ENCODE data around the gene LEKR1.
"Not testable (repeated sequence)": the region's sequence is repeated elsewhere in the genome, so short reads cannot be mapped to it uniquely, and the experiment has no call there.

LEKR1 gene

DNA sequence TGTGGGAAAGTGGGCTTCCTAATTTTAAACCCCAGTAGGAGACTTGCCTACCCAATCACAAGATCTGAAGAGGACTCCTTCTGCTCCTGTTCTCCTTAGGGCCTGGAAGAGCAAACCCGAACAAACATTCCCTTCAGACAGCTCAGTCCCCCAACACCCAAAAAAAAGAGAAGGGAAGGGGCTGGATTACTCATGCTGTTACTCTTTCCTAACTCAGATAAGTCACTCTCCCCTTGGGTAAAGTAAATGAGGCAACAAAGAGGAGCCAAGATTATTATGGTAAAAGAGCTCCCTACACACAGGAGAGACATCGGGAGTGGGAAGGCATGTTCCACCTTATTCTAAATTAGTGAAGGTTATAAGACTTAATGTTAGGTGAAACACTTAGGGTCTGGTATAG lies 18.1 kb upstream of the LEKR1 start:
- no peak for DNase-seq

DNA sequence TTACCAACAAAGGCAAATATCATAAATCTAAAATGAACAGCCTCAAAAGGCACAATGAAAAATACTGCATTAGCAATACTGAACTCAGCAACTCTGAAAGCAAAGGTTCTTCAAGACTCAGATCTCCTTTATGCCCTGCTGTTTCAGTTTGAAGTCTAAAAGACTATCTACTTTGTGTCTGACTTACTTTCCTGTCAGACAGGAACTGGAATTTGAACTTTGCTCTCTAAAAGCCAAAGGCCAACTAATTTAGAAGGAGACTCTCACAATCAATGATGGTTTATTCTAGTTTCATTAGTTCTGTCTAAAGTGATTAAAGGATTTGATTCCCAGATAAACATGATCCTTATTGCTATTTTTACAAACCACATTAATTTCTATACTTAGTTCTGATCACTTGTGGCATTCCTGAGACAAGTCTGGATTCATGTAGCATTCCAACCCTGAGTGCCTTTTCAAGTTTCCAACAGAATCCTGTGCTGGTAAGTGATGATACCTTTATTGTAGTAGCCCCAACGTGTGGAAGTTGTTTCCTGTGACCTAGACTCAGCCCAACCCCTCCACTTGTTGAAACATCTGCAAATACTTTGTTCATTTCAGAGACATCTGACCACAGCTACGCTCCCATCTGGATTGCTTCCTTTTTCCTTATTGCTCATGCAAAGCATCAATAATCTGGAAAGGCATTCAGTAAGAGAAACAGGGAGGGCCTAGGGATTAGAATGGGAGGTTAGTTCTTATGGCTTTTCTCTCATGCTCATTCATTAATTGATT lies 14.9 kb upstream of the LEKR1 start:
- no peak for DNase-seq

DNA sequence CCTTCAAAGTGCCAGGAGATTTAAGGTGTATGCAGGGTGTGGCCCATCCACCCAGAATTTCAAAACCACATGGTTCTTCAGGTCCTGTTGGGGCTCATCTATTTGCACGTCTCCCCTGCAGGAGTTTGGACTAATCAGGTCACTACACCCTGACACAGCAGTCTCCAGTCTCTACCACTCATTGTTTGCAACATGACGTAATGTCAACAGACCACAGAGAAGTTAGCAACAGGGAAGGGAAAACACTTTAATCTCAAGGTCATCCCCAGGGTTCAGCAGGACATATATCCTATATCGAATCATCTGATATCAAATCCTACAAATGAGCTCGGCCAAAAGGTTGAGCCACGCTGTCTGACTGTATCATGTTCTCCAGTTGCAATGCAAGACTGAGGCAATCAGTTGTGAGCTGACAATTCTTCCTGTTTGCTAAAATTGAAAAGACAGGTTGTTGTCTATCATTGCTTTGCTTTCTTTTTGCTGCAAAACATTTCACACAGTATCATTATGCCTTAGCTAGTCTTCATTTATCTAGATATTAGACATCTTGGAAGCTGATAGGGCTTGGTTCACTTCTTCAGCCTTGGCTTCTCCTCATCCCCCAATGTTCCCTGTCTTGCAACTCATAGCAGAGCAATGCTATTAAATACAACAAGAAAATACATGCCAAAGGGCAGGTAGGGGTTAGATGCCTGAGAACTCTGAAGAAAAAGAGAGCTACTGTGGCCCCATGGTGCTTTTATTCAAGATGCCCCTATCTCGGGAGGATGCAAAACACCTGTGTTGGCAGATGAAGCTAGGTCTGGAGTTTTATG lies 13.4 kb upstream of the LEKR1 start:
- DNase-seq: no peak

- no peak for DNase-seq
Measured at GRCh38 chr3:156814295-156814694, 11.9 kb upstream of the LEKR1 start.

DNA sequence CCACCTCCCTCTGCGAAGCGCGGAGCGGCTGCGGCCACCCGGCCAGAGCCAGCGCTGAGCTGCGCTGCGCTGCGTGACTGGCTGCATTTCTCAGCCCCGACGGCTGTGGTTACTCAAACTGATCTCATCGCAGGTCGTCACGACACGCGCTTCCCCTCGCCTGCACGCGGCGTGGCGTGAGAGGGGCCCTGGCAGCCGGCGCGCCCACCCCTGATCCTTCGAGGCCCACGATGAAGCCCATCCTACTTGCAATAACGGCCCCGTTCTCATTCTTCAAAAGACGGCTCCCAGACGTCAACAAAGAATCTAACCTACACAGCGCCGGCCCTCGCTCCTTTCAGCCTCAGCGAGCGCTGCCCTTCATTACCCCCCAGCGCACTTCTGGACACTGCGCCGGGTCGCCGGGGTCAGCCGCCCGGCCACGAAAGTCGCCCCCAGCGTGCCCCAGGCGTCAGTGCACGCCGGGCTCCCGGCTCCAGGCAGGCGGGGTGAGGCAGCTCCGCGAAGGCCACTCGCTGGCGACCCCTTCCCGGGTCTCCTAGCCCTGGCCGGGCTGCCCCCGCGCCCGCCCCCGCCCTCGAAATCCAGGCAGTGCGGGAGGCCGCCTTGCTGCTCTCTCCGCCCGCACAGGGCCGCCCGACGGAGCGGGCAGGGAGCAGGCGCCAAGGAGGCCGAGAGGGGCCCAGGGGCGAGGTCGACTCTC lies 9.9 kb upstream of the LEKR1 start:
- DNase-seq: no peak

DNA sequence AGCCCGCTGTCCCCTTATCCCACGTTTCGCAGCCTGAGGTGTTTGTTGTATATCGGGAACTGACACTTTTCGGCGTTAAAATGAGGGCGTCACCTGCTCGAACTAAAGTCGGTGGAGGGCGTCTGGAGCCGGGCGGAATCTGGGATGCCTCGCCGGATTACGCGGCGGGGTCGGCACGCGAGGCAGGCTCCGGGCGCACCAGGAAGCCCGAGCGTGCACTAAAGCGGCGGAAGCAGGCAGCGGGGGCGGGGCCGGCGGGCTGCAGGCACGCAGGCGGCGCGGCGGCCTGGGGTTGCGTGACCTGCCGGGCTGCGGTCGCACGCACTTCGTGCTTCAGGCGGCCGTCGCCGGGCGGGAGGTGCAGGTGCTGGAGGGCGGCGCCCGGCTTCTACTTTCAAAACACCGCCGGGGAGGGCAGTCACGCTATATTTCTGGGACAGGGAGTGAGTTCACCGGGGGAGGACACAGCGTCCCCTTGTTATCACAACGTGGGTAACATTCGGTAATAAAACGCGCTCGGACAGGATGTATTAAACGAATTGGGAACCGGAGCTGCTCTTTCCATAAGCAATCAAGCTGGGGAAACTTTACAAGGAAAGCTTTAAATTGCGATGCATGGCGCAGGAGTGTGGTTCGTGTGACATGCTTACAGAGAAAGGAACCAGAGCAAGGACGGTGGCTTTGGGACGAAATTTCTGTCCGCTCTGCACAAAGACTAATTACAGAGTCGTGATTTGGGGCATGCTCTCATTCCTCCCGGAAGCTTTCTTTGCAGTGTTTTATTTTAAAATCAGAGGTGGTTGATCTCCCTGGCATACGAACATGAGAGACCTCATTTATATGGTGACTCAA lies 9.1 kb upstream of the LEKR1 start:
- peak; percentile 73 for DNase-seq

DNA sequence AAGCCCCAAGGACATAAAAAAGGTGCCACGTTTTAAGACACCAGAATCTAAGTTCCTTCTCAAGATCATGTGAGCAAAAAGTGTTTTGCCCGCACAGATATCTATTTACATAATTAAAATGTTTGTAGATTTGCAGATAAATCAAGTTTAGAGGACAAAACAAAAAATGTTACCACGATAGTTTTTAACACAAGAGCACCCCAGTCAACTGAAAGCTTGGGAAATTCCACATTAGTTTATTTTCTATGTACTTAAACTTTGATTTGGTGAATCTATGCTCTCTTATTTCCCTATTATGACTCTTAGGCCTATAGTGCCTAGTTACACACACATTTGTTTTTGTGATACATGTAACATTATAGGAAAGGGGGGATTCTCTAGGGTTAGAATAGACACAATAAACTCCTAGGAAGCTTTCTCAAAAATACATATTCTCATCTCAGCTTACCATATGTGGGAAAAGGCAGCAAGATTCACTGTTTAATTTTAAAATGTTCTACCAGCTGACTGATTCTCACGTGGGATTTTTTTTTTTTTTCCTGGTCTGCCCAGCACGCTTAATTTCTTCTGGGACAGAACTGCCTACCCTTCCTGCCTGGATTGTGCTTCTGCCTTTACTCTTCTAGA lies 8.4 kb upstream of the LEKR1 start:
- no peak for DNase-seq

GRCh38 chr3:156818273-156818651 lies 7.9 kb upstream of the LEKR1 start:
- no peak for DNase-seq

- DNase-seq: no peak
Measured at GRCh38 chr3:156818890-156819289, 7.3 kb upstream of the LEKR1 start.

GRCh38 chr3:156819842-156820691 lies 6.1 kb upstream of the LEKR1 start:
- no peak for DNase-seq

- no peak for DNase-seq
Measured at GRCh38 chr3:156820692-156821080, 5.5 kb upstream of the LEKR1 start.

DNA sequence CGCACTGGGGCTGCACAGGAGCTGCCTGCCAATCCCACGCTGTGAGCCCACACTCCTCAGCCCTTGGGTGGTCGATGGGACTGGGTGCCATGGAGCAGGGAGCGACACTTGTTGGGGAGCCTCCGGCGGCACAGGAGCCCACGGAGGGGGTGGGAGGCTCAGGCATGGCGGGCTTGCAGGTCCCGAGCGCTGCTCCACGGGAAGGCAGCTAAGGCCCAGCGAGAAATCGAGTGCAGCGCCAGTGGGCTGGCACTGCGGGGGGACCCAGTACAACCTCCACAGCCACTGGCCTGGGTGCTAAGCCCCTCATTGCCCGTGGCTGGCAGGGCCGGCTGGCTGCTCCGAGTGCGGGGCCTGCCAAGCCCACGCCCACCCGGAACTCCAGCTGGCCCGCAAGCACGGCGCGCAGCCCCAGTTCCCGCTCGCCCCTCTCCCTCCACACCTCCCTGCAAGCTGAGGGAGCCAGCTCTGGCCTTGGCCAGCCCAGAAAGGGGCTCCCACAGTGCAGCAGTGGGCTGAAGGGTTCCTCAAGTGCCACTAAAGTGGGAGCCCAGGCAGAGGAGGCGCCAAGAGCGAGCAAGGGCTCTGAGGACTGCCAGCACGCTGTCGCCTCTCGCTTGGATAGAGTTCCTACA lies 3.4 kb upstream of the LEKR1 start:
- not testable (repeated sequence) for DNase-seq

DNA sequence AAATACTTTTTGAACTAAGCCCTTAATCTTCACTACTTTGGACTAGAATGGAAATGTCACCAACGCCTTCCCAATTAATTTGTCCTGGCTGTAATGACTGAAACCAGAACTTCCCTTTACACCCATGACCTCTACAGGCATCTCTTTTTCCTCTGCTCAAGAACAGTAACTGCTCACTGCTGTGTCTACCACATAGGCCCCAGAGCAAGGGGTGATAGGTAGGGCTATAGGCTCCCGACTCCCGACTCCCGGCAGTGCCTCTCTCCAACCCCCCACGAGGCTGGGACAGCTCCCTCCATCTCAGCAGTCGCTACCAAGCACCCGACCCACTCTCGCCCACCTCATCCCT lies 384 bp upstream of the LEKR1 start:
- DNase-seq: peak; percentile 17 to 89

GRCh38 chr3:156826896-156827882 lies 1.0 kb downstream of the LEKR1 start:
- DNase-seq: no peak

DNA sequence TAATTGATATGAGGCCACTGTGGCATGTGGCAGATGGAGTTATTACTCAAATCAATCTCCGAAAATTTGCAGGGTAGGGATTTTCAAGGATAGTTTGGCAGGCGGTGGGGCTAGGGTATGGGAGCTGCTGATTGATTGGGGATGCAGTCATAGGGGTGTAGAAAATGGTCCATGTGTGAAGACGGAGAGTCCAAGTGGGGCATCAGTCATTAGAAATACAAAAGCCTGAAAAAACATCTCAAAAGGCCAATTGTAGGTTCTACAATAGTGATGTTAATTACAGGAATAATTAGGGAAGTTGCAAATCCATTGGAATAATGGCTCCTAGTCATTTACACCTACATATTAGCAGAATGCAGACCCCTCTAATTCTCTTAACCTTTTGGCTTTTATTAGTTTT lies 4.9 kb downstream of the LEKR1 start:
- no peak for DNase-seq

DNA sequence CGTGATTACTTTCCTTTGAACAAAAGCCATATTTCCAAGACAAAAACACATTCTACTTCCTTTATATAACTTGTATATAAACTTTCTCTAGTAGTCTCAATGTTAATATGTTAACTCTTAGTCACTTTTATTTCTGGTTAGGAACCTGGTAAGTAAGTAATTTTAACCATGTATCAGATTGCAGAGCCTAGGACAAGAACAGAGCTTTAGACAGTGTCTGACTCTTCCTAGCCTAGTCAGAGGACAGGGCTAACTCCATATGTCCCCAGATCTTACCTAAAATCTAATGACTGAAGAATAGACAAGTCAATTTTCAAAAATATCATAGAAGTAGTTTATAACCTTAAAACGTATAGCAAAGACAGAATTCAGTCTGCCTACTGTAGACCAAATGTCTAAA lies 8.3 kb downstream of the LEKR1 start:
- DNase-seq: no peak

DNA sequence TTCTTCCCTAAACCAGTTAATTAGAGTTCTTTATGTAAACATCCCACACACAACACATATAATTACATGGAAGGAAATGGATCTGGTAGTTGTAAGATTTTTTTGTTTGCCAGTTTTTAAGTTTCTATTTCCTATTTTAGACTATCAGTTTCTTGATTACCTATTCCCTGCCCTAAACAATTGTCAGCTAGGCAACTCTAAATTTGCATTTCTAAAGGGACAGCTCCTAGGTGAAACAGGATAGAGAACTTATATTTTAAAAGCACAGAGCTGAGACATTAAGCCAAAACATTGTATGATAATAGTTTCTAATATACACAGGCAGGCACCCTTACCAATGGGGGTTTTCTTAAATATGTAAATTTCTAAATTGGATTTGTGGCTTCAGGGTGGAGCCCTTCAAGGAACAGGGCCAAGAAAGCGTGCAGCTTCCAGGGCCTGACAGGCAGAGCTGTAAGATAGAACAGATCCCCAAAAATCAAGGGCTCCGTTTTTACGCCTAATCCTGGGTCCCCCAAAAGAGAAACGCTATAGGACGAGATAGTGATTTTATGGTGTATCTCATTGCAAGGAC lies 8.9 kb downstream of the LEKR1 start:
- no peak for DNase-seq

- no peak for DNase-seq
Measured at GRCh38 chr3:156836701-156837100, 10.5 kb downstream of the LEKR1 start.

GRCh38 chr3:156837115-156837514 lies 11.0 kb downstream of the LEKR1 start:
- DNase-seq: no peak
